ENCODE results near the gene DGCR8.

Gene DGCR8

GRCh38 chr22:20035375-20036083 is 44.5 kb upstream of the DGCR8 start:
- TF ChIP-seq, protein P1, sequence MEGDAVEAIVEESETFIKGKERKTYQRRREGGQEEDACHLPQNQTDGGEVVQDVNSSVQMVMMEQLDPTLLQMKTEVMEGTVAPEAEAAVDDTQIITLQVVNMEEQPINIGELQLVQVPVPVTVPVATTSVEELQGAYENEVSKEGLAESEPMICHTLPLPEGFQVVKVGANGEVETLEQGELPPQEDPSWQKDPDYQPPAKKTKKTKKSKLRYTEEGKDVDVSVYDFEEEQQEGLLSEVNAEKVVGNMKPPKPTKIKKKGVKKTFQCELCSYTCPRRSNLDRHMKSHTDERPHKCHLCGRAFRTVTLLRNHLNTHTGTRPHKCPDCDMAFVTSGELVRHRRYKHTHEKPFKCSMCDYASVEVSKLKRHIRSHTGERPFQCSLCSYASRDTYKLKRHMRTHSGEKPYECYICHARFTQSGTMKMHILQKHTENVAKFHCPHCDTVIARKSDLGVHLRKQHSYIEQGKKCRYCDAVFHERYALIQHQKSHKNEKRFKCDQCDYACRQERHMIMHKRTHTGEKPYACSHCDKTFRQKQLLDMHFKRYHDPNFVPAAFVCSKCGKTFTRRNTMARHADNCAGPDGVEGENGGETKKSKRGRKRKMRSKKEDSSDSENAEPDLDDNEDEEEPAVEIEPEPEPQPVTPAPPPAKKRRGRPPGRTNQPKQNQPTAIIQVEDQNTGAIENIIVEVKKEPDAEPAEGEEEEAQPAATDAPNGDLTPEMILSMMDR (IDR thresholded peaks at IDR 0.05; ENCODE audit: insufficient read depth, low read length, missing control alignments) = no peak
- DNase-seq (ENCODE audit: low read depth, low spot score) = no peak
- POLR2A ChIA-PET = no interaction called here
- CTCF ChIA-PET = interaction anchor here (0.6 to 2.2 kb wide), 3 partner anchors 11 to 305 kb away, joined by 3 to 7 read pairs (median 5); no protein-coding TSS in a partner anchor
- no peak overlapping the region for H3K4me3 ChIP-seq (ENCODE audit: low read depth, low read length)

DNA sequence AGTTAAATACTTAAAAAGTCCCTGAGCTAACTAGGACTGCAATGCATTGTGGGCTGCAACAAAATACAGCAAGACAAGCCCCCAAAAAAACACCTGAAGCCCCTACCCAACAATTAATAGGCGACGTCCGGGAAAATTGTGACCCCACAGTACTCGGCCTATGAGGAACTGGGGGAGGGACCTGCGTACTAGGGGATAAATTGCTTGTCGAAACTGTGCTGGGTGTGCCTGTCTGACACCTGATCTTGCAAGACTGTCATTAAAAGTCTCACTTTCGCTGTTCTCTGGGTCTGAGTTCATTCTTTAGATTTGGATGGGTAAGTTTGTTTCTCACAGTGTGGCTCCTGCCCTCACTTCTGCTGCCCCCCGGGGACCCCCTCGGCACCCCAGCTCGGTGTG is 44.0 kb upstream of the DGCR8 start:
- DNase-seq (ENCODE audit: low read depth, low spot score) = no peak
- TF ChIP-seq, protein P1 (IDR thresholded peaks at IDR 0.05; ENCODE audit: insufficient read depth, low read length, missing control alignments) = no peak
- H3K4me3 ChIP-seq (ENCODE audit: low read depth, low read length) = no peak overlapping the region
- POLR2A ChIA-PET = no interaction called here
- CTCF ChIA-PET = interaction anchor here (0.6 kb wide), 1 partner anchor 218 kb away, joined by 5 read pairs; no protein-coding TSS in a partner anchor

- no peak for DNase-seq (ENCODE audit: low read depth, low spot score)
- ChIA-PET POLR2A (no interaction called here), CTCF (no interaction called here)
- TF ChIP-seq, protein P1 (IDR thresholded peaks at IDR 0.05; ENCODE audit: insufficient read depth, low read length, missing control alignments) = no peak
- H3K4me3 ChIP-seq (ENCODE audit: low read depth, low read length) = no peak overlapping the region
Measured at GRCh38 chr22:20036535-20037392, 43.3 kb upstream of the DGCR8 start.

DNA sequence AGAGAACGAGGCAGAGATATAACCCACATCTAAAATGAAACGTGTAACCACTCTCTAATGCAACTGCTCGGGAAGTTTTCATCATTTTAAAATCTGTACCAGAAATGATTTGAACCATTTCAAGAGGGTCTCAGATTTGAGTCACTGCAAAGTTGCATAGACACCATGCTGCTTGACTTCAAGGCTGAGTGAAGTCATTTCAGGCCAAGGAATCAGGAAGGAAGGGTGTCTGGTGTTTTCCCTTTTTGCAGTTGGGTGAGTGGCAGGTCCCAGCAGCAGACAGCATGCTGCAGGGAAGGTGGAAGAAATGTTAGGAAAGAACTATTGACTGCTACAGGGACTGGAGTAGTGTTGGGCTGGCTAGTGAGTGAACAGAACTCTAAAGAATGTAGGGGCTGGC is 42.6 kb upstream of the DGCR8 start:
- no peak overlapping the region for H3K4me3 ChIP-seq (ENCODE audit: low read depth, low read length)
- DNase-seq (ENCODE audit: low read depth, low spot score) = no peak
- TF ChIP-seq, protein P1 (IDR thresholded peaks at IDR 0.05; ENCODE audit: insufficient read depth, low read length, missing control alignments) = no peak
- ChIA-PET POLR2A (no interaction called here), CTCF (no interaction called here)

GRCh38 chr22:20038574-20038973 is 41.5 kb upstream of the DGCR8 start:
- TF ChIP-seq, protein P1 (IDR thresholded peaks at IDR 0.05; ENCODE audit: insufficient read depth, low read length, missing control alignments) = no peak
- no peak overlapping the region for H3K4me3 ChIP-seq (ENCODE audit: low read depth, low read length)
- ChIA-PET POLR2A (no interaction called here), CTCF (no interaction called here)
- no peak for DNase-seq (ENCODE audit: low read depth, low spot score)

GRCh38 chr22:20039683-20040325 is 40.2 kb upstream of the DGCR8 start:
- DNase-seq (ENCODE audit: low read depth, low spot score) = no peak
- no peak overlapping the region for H3K4me3 ChIP-seq (ENCODE audit: low read depth, low read length)
- ChIA-PET POLR2A (no interaction called here), CTCF (no interaction called here)
- TF ChIP-seq, protein P1 (IDR thresholded peaks at IDR 0.05; ENCODE audit: insufficient read depth, low read length, missing control alignments) = no peak
